WI38 (cell line): ENCODE data around the gene TPRX1.
"Not testable (repeated sequence)": the region's sequence is repeated elsewhere in the genome, so short reads cannot be mapped to it uniquely, and the experiment has no call there.

Experiments used
- H3K4me3 ChIP-seq: 2 replicates; pipeline ENCODE4 v1.5.1; 2011; ENCODE audit warnings: low read depth, mild to moderate bottlenecking, control low read depth, low read length
- TF ChIP-seq, protein P1 (sequence below): IDR thresholded peaks from 2 replicates; pipeline ENCODE4 v1.5.1; 2012; ENCODE audit warnings: low read depth, mild to moderate bottlenecking, control low read depth, low read length

TPRX1 gene

DNA sequence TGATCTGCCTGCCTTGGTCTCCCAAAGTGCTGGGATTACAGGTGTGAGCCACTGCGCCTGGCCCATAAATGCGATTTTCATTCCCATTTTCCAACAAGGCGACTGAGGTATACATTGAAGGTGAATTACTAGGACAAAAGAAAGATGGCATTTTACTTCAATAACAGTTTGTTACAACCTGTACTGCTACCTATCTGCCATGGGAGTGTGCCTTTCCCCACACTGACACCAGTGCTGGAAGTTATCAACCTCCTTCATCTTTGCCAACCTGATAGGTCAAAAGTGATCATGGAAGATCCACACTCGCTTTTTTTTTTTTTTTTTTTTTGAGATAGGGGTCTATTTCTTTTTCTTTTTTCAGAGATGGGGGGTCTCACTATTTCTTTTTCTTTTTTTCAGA is 28.4 kb upstream of the TPRX1 start:
- TF ChIP-seq, protein P1, sequence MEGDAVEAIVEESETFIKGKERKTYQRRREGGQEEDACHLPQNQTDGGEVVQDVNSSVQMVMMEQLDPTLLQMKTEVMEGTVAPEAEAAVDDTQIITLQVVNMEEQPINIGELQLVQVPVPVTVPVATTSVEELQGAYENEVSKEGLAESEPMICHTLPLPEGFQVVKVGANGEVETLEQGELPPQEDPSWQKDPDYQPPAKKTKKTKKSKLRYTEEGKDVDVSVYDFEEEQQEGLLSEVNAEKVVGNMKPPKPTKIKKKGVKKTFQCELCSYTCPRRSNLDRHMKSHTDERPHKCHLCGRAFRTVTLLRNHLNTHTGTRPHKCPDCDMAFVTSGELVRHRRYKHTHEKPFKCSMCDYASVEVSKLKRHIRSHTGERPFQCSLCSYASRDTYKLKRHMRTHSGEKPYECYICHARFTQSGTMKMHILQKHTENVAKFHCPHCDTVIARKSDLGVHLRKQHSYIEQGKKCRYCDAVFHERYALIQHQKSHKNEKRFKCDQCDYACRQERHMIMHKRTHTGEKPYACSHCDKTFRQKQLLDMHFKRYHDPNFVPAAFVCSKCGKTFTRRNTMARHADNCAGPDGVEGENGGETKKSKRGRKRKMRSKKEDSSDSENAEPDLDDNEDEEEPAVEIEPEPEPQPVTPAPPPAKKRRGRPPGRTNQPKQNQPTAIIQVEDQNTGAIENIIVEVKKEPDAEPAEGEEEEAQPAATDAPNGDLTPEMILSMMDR: no peak
- H3K4me3 ChIP-seq: no peak overlapping the region

DNA sequence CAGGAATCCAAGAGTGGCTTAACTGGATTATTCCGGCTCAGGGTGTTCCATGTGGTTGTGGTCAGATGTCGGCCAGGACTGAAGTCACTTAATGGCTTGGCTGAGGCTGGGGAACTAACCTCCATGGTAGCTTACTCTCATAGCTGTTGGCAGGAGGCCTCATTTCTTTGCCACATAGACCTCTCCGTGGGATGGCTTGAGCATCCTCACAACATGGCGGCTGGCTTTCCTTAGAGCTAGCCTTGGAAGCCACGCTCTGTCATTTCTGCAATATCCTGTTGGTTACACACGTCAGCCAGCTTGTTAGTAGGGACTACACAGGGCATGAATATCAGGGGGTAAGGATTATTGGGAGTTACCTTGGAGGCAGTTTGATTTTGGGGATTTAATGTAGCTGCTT is 22.4 kb upstream of the TPRX1 start:
- H3K4me3 ChIP-seq: no peak overlapping the region
- TF ChIP-seq, protein P1: no peak

DNA sequence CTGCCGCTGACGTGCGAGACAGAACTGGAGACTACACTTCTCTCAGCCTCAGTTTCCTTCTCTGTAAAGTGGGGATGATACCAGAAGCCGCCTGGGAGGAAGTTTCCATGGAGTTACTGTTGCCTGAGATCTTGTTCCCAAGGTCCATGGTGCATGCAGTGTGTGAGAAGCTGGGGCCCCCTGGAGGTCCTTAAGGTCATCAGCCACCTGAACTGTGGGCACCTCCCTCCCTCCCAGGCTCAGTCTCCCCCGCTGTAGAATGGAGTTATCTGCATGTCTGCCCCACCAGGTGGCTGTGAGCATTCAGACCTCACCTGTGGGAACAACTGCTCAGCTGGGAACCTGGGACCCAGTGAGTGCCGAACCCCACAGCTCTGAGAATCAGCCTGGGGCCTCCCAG is 20.0 kb upstream of the TPRX1 start:
- TF ChIP-seq, protein P1: no peak
- no peak overlapping the region for H3K4me3 ChIP-seq

DNA sequence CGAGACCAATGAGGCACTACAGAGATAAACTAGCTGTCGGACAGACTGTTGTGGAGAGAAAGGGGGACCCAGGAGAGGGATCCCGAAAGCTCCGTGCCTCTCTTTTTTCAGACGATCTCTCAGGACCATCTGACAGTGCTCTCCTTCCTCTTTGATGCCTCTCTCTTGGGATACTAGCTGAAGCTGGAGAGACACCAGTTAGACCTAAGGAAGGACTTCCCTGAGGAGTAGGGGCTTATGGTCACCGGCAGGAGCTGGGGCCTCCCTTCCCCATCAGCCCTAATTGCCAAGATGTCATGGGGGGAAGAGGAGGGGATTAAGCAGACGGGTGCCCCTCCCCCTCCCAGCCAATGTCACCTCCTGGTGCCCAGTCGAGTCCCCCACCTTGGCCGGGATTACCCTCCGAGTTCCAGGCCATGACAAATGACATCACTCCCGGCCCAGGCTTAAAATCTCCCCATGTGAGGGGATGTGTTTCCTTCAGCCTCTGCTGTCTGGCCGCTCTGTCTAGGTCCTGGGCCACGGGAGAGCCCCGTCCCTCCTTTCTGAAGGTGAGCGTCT is 17.2 kb upstream of the TPRX1 start, which contains the start of gene CRX:
TSS of gene CRX (plus strand) at position 478 of the 561 bp plus-strand sequence. CDS start 12,507 bp downstream, outside the sequence.
- TF ChIP-seq, protein P1: no peak
- no peak within 1 kb of the TSS for H3K4me3 ChIP-seq

DNA sequence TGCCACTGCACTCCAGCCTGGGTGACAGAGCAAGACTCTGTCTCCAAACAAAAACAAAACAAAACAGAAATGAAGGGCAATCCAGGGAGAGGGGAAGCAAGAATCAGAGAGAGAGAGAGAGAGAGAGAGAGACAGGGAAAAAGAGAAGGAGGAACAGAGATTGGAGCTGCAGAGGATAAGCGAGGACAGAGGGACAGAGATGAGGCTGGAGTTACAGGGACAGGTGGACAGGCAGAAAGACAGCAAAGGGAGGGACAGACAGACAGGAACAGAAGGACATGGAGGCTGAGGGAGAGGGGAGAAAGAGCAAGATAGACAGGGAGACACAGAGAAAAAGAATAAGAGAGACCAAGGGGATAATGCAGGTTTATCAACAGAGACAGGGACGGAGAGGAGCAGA is 16.1 kb upstream of the TPRX1 start:
- no peak overlapping the region for H3K4me3 ChIP-seq
- TF ChIP-seq, protein P1: no peak

DNA sequence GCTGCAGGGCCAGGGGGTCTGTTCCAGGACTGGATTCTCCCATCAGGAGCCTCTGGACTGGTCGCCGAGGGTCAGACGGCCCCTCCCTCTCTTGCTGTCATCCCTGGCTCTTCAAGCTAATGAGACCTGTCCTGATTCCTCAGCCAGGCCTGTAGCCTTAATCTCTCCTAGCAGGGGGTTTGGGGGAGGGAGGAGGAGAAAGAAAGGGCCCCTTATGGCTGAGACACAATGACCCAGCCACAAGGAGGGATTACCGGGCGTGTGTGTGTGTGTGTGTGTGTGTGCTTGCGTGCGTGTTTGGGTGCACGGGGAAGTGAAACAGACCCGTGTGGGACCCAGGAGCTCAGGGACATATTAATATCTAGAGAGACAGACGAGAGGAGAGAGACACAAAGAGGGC is 15.5 kb upstream of the TPRX1 start:
- H3K4me3 ChIP-seq: peak overlapping the region; percentile 8; the same call in 1 of the 2 replicates
- TF ChIP-seq, protein P1: no peak

DNA sequence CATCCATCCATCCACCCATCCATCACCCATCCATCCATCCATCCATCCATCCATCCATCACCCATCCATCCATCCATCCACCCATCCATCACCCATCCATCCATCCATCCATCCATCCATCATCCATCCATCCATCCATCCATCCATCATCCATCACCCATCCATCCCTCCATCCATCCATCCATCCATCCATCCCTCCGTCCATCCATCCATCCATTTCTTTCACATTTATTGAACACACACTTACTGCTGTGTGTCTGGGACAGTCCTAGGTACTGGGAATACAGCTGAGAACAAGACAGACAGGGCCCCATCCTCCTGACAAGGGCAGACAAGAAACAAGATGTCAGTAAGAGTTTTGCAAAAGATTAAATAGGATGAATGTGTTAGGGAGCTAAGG is 13.9 kb upstream of the TPRX1 start:
- not testable (repeated sequence) for H3K4me3 ChIP-seq

DNA sequence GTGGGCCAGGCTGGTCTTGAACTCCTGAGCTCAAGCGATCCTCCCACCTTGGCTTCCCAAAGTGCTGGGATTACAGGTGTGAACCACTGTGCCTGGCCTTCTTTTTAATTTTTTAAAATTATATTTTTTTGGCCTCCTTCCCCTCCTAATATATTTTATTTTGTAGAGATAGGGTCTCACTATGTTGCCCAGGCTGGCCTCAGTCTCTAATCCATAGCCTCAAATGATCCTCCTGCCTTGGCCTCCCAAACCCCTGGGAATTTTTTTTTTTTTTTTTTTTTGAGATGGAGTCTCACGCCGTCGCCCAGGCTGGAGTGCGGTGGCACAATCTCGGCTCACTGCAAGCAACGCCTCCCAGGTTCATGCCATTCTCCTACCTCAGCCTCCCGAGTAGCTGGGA is 11.9 kb upstream of the TPRX1 start:
- H3K4me3 ChIP-seq: not testable (repeated sequence)
